SU-DHL-6 (cell line): ENCODE measurements around the gene ELP2.

Source experiments
- EZH2phosphoT487 ChIP-seq: fragments of 200-600 bp; sonication (generic), shearing (Covaris generic); conservative IDR thresholded peaks from 2 replicates; pipeline ENCODE4 v1.6.1; 2018; ENCODE audit warnings: mild to moderate bottlenecking, antibody characterized with exemption, low read length, moderate library complexity, mixed read lengths
- TF ChIP-seq, protein P1 (sequence below): fragments of 200-600 bp; sonication (generic); IDR thresholded peaks from one replicate; pipeline ENCODE4 v1.5.1; 2017; ENCODE audit warnings: antibody characterized with exemption, mild to moderate bottlenecking, low read length, moderate library complexity; ENCODE audit not compliant: insufficient read depth, poor library complexity, severe bottlenecking

DNA sequence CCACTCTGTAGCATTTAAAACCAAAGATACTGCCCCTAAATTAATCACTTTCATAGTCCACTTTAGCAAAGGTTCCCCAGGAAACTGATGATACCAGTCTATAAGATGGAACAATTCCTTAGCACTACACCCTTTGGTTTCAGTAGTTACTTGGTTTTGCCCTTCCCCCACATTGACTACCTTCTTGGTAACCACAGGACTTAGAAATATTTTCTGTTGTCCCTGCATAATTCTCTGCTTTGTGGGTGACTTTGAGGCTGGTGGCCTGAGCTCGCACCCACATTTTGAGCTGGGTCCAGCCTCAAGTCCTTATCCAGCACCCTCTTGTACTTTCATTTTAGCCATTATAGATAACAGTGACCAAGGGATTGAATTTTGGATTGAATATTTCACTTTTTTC is 23.1 kb downstream of the ELP2 start:
- TF ChIP-seq, protein P1, sequence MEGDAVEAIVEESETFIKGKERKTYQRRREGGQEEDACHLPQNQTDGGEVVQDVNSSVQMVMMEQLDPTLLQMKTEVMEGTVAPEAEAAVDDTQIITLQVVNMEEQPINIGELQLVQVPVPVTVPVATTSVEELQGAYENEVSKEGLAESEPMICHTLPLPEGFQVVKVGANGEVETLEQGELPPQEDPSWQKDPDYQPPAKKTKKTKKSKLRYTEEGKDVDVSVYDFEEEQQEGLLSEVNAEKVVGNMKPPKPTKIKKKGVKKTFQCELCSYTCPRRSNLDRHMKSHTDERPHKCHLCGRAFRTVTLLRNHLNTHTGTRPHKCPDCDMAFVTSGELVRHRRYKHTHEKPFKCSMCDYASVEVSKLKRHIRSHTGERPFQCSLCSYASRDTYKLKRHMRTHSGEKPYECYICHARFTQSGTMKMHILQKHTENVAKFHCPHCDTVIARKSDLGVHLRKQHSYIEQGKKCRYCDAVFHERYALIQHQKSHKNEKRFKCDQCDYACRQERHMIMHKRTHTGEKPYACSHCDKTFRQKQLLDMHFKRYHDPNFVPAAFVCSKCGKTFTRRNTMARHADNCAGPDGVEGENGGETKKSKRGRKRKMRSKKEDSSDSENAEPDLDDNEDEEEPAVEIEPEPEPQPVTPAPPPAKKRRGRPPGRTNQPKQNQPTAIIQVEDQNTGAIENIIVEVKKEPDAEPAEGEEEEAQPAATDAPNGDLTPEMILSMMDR, result no peak
- no peak for TF ChIP-seq EZH2phosphoT487
